Brain microvascular endothelial cell (primary cell): ENCODE results near the gene DKK3.

Source experiments
- DNase-seq: peaks from one replicate; pipeline ENCODE4 v3.0.0-alpha.2; 2020
- H3K27ac ChIP-seq: fragments of 250-450 bp; sonication (Bioruptor Pico); 2 replicates; pipeline ENCODE4 v1.5.1; 2020; ENCODE audit warnings: mild to moderate bottlenecking, moderate library complexity
- H3K27me3 ChIP-seq: fragments of 250-450 bp; sonication (Bioruptor Pico); replicated peaks from 2 replicates; pipeline ENCODE4 v1.5.1; 2020; ENCODE audit warnings: mild to moderate bottlenecking
- H3K36me3 ChIP-seq: fragments of 250-450 bp; sonication (Bioruptor Pico); replicated peaks from 2 replicates; pipeline ENCODE4 v1.5.1; 2020; ENCODE audit warnings: mild to moderate bottlenecking
- H3K4me3 ChIP-seq: 2 replicates; pipeline ENCODE4 v1.5.1; 2011; ENCODE audit warnings: low read depth, mild to moderate bottlenecking, control low read depth, low read length, moderate library complexity
- in situ Hi-C: cut with HindIII; loops from 2 replicates; pipeline ENCODE4 v1.10.0; 2017; ENCODE audit warnings: low sequenced_read_pairs, low pct_ligation_motif_present
- TF ChIP-seq, protein P1 (sequence below): IDR thresholded peaks from 2 replicates; pipeline ENCODE4 v1.5.1; 2011; ENCODE audit warnings: low read depth, mild to moderate bottlenecking, moderate library complexity, low read length, control low read depth, inconsistent platforms; ENCODE audit errors: missing control alignments

The DKK3 gene

DNA sequence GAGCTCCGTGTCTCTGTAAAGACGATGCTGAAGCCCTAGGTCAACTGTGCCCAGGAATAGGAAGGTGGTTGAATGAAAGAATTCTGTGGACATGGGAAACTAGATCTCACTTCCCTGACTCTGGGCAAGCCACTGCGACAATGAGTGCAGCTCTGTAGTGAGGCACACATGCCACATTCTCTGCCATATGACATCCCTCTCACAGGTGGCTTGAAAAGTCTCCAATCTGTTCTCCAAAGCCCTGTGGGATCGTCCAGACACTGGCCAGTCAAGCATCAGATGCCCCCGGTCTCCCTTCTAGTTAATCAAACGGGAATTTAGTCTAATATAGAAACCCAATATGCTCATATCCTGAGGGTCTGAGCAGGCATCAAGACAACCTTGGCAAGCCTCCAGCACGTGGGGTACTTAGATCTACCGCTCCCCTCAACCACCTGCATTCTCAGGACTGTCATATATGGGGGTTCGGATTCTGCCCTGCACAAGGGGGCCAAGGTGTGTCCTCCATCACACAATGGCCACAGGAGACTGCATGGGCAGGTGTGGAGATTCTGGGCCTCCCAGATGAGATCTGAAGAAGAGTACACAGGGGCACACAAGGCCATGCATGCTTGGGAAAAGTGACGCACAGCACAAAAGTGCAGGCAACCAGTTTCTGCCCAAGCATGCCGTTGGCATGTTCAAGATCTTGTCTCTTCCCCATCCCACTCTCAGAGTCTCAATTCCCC, 11.9 kb downstream of the DKK3 start:
- H3K27ac ChIP-seq, result no peak overlapping the region
- TF ChIP-seq, protein P1, sequence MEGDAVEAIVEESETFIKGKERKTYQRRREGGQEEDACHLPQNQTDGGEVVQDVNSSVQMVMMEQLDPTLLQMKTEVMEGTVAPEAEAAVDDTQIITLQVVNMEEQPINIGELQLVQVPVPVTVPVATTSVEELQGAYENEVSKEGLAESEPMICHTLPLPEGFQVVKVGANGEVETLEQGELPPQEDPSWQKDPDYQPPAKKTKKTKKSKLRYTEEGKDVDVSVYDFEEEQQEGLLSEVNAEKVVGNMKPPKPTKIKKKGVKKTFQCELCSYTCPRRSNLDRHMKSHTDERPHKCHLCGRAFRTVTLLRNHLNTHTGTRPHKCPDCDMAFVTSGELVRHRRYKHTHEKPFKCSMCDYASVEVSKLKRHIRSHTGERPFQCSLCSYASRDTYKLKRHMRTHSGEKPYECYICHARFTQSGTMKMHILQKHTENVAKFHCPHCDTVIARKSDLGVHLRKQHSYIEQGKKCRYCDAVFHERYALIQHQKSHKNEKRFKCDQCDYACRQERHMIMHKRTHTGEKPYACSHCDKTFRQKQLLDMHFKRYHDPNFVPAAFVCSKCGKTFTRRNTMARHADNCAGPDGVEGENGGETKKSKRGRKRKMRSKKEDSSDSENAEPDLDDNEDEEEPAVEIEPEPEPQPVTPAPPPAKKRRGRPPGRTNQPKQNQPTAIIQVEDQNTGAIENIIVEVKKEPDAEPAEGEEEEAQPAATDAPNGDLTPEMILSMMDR, result no peak
- in situ Hi-C loops, result no loop called here
- DNase-seq, result no peak
- H3K4me3 ChIP-seq, result no peak overlapping the region
- peaks cover 6% of the 10 kb centered on the region for H3K36me3 ChIP-seq
- no peaks in the 10 kb centered on the region for H3K27me3 ChIP-seq

DNA sequence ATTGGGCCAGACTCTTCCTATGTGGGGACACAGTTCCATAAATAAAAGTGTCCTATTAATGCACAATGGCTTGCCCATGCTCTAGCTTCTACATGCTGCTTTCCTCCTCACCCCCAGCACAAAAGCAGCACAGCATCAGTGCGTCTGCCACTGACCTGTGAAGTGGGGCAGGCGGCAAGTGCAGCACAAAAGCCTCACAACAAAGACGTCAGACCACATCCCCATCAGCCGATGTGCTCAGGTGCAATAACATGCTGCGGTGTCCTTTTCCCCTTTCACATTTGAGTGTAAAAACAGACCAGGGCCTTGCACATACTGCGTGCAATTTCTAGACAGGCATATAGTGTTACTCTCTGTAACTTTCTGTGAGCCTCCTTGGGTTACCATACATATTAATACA, 12.8 kb downstream of the DKK3 start:
- no peak overlapping the region for H3K27ac ChIP-seq
- H3K27me3 ChIP-seq, result no peaks in the 10 kb centered on the region
- peaks cover 2% of the 10 kb centered on the region for H3K36me3 ChIP-seq
- H3K4me3 ChIP-seq, result no peak overlapping the region
- DNase-seq, result no peak
- TF ChIP-seq, protein P1, result no peak
- in situ Hi-C loops, result no loop called here

DNA sequence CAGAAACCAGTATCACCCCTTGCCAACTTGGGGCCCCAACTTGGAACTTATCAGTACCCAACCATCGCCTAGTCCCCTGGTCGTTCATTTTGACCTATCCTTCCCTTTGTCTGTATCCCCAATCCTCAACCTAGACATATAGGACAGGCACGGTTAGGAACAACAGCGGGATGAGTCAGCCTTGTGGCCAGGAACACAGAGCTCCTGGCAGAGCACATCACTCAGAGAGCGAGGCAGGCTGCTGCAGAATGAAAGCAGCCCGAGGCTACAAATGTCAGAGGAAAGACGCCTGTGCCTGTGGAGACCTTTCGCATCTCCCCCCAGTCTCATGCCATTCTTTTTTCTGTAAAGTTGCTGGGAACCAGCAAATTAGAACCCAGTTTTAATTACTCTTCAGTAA, 14.6 kb downstream of the DKK3 start:
- DNase-seq, result peak; percentile 87
- H3K4me3 ChIP-seq, result no peak overlapping the region
- H3K36me3 ChIP-seq, result peaks cover 2% of the 10 kb centered on the region
- H3K27me3 ChIP-seq, result no peaks in the 10 kb centered on the region
- TF ChIP-seq, protein P1, result no peak
- peak overlapping the region; percentile 41 for H3K27ac ChIP-seq
- in situ Hi-C loops, result no loop called here

DNA sequence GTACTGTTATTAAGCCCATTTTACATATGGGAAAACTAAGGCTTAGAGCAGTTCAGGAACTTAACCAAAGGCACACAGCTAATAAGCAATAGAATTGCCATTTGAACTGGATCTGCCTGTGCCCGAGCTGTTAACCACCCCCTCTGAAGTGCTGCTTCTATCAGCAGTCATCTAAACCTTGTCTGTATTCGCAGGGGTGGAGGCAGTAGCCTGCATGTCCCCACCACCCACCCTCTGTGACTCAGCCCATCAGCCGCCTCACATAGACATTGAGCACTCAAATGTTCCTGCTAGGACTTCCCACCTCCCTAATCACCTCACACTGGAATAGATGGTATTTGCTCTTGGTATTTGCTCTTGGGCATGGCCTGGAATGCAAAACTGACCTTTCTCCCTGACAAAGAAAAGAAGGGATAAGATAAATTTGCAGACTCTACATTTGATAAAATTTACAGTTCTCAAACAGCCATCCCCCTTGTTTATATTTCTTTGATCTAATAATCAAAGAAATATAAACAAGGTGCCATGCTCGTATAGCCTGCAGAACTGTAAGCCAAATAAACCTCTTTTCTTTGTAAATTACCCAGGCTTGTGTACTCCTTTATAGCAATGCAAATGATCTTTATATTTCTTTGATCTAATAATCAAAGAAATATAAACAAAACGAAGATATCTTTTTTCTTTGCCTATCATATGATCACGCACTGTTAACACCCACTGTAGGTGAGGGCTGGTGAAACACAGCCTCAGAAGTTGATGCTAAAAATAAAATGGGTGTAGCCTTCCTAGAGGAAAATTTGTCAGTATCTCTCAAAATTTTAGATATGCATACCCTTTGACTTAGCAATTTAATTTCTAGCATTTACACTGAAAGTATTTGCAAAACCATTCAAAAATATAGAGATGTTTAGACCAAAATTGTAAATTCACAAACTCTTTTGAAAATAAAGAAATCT, 15.9 kb downstream of the DKK3 start:
- H3K36me3 ChIP-seq, result peaks cover 2% of the 10 kb centered on the region
- H3K4me3 ChIP-seq, result no peak overlapping the region
- no peak overlapping the region for H3K27ac ChIP-seq
- DNase-seq, result peak; percentile 54
- TF ChIP-seq, protein P1, result no peak
- H3K27me3 ChIP-seq, result no peaks in the 10 kb centered on the region
- in situ Hi-C loops, result no loop called here

DNA sequence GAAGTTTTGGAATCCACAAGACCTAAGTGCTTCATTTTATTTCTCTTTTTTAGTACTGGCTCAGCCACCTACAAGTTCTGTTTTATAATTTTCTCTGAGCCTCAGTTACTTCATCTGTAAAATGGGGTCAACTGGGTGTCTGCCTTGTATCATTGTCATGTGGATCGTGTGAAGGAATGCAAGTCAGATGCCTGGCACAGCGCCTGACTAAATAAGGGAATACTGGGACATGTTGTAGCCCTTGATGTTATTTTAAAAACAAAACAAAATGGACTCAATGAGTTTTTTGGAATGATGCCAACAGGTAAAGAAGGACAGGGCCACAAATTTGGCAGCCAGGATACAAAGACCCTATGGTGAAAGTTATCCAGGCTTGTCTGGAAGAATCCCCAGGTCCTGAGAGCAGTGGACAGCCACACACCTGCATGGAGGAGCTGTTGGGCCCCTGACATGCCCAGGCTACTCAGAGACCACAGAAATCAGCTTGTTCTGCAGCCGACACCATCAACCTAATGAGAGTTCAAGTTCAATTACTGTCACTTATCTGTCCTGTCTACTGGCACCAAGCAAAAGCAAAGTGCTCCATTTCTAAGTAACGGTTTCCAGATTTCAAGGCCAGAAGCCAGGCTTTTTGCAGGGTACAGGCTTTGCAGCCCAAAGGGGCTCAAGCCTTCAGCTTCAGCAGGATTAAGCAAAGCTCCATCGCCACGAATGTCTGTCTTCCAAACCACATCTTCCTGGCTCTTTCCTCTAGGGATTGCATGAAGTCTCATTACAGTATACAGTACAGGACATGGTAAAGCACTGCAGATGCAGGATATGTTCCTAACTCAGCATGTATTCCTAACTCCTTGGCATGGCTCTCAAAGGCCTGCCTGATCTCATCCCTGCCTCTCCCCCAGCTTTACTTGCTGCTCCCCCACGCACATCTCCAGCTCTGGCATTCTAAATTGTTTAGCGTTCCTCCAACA, 18.4 kb downstream of the DKK3 start:
- Histone ChIP-seq H3K4me3 (no peak overlapping the region), H3K36me3 (no peaks in the 10 kb centered on the region), H3K27ac (no peak overlapping the region), H3K27me3 (no peaks in the 10 kb centered on the region)
- no peak for DNase-seq
- TF ChIP-seq, protein P1, result no peak
- in situ Hi-C loops, result no loop called here
